Esophagus squamous epithelium (tissue), 5 donors: Measurements from ENCODE around the gene GPR141. TPM values are rescaled to one million over a fixed set of nuclear protein-coding genes. Genes with fewer than 3 reads are reported as not detected.

Experiments used
- DNase-seq: peaks from one replicate; lab custom pipeline; 2025; lab: John Stamatoyannopoulos, UW
- H3K27ac ChIP-seq, 4 donors: fragments of 200-600 bp; sonication (generic); one replicate each; pipeline ENCODE4 v1.5.1; 2016 to 2019; ENCODE audit warnings: mild to moderate bottlenecking in 1 of 4
- H3K27me3 ChIP-seq, 4 donors: fragments of 200-600 bp; sonication (generic); 1 replicate in 3 of 4; 2 replicates in 1 of 4; pipeline versions ENCODE4 v1.5.1 to v1.6.0; 2017 to 2021; ENCODE audit warnings: antibody characterized with exemption in 1 of 4
- H3K36me3 ChIP-seq, 3 donors: fragments of 200-600 bp; sonication (generic); one replicate each; pipeline ENCODE4 v1.5.1; 2016 to 2019
- H3K4me1 ChIP-seq, 3 donors: fragments of 200-600 bp; sonication (generic); one replicate each; pipeline ENCODE4 v1.5.1; 2017 to 2019
- H3K4me3 ChIP-seq, 4 donors: fragments of 200-600 bp; sonication (generic); 1 replicate in 3 of 4; 2 replicates in 1 of 4; pipeline ENCODE4 v1.5.1; 2016 to 2019; ENCODE audit warnings: mild to moderate bottlenecking in 2 of 4, moderate library complexity in 1 of 4
- H3K9me3 ChIP-seq, 3 donors: fragments of 200-600 bp; sonication (generic); one replicate each; pipeline ENCODE4 v1.5.1; 2016 to 2019
- POLR2A ChIP-seq, 4 donors: fragments of 450-650 bp; IDR thresholded peaks; one replicate each; pipeline ENCODE4 v1.6.1; 2017; ENCODE audit warnings: antibody characterized with exemption in 4 of 4, mild to moderate bottlenecking in 4 of 4, moderate library complexity in 3 of 4
- WGBS, 2 donors: methylation state at CpG; one replicate each; pipeline ENCODE4 v1.1.5; 2018; 5-methylcytosine and 5-hydroxymethylcytosine counted together
- intact Hi-C: fragments of 100-400 bp; cut with DNase I; formaldehyde crosslinking; loops from one replicate; pipeline ENCODE4 v1.15.0; 2022
- total RNA-seq, 4 donors: library from RNA; depleted of rRNA; stranded (reverse); fragments of >200 nt; gene quantifications; one replicate each; pipeline ENCODE4 v1.1.0, GENCODE V29; 2016
- TF ChIP-seq, protein P1 (sequence below), 6 experiments: fragments of 450-650 bp in 4 of 6; fragments of 200-600 bp in 2 of 6; sonication (generic) in 2 of 6; IDR thresholded peaks; one replicate each; pipeline ENCODE4 v1.5.1; 2016 to 2019; ENCODE audit warnings: antibody characterized with exemption in 6 of 6, mild to moderate bottlenecking in 4 of 6, moderate library complexity in 4 of 6
- donor health status: DM: yes; HTN: yes; CAD: no.

Gene GPR141
- total RNA-seq, 4 donors from 2014 or later = 0.76 TPM; not detected in 3

DNA sequence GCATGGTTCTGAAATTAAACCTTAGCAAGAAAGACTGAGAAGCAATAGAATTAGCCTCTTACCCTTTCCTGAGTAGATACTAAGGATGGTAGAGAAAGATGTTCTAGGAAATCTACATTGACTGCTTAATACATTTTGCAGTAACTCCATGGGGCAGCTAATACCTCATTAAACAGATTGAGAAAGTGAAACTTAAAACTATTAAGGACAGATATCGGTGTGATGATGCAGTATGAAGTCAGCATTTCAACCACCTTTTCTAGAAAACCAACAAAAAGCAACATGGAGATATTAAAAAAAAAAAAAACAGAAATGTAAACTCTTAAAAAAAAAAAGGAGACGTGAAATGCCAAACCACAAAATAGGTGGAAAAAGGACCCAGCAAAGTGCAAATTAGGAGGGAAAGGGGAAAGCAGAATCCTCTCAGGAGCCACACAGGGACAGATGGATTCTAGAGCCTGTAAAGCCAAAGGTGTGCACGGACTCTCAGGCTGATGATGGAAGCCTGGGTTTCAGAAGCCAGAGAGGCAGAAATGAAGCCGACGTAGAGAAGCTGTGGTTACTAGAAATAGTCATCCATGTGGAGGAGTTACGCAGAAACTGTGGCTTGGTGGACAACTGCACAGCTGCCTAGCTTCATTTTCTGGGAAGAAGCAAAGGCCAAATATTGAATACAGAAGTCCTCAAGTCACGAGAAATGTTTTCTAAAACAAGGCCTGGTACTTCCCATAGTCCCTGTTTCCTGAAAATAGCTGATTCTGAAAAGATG, 38.1 kb upstream of the GPR141 start:
- Histone ChIP-seq H3K27me3 (no peaks in the 10 kb centered on the region), H3K9me3 (no peaks in the 10 kb centered on the region), H3K4me3 (no peak overlapping the region), H3K4me1 (no peaks in the 10 kb centered on the region), H3K36me3 (no peaks in the 10 kb centered on the region), H3K27ac (no peak overlapping the region)
- no peak for TF ChIP-seq POLR2A (IDR thresholded peaks at IDR 0.05)
- TF ChIP-seq, protein P1, sequence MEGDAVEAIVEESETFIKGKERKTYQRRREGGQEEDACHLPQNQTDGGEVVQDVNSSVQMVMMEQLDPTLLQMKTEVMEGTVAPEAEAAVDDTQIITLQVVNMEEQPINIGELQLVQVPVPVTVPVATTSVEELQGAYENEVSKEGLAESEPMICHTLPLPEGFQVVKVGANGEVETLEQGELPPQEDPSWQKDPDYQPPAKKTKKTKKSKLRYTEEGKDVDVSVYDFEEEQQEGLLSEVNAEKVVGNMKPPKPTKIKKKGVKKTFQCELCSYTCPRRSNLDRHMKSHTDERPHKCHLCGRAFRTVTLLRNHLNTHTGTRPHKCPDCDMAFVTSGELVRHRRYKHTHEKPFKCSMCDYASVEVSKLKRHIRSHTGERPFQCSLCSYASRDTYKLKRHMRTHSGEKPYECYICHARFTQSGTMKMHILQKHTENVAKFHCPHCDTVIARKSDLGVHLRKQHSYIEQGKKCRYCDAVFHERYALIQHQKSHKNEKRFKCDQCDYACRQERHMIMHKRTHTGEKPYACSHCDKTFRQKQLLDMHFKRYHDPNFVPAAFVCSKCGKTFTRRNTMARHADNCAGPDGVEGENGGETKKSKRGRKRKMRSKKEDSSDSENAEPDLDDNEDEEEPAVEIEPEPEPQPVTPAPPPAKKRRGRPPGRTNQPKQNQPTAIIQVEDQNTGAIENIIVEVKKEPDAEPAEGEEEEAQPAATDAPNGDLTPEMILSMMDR (IDR thresholded peaks at IDR 0.05) = no peak
- intact Hi-C loops = no loop called here
- no peak for DNase-seq
- WGBS, 2 donors = 56 to 62% methylated on average over 7 of the region's 7 CpGs

DNA sequence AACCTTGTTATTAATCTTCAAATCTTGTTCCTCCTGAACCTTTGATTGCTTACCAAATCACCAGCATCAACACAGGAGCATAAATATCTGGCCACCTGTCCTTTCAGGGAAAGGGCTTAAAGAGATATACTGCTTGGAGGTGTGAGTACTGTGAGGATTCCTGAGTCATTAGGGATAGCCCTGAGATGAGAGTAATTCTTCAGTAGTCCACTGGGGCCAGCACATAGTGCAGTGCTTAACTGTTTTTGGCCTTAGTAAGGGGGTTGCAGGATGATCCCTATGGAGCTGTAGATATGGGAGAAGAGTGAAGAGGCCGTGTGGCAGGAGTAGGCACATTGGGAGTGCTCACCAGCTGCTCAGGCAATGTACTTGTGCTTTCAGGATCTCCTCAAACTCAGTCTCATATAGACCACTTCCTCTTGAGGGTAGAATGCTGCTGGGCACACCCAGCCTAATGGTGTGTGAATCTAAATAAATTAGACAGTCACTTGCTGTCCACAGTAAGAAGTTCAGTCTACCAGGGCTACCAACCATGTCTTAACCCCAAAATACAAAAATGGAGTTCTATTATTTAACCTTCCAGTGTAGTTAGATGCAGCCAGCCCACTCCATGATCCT, 26.5 kb upstream of the GPR141 start:
- no peak for DNase-seq
- no peaks in the 10 kb centered on the region for H3K4me1 ChIP-seq
- H3K27me3 ChIP-seq = no peaks in the 10 kb centered on the region
- intact Hi-C loops = no loop called here
- H3K27ac ChIP-seq = no peak overlapping the region
- H3K9me3 ChIP-seq = no peaks in the 10 kb centered on the region
- WGBS, 2 donors = 30 to 50% methylated on average over 1 of the region's 1 CpG
- TF ChIP-seq, protein P1 (IDR thresholded peaks at IDR 0.05) = no peak
- TF ChIP-seq POLR2A (IDR thresholded peaks at IDR 0.05) = no peak
- no peaks in the 10 kb centered on the region for H3K36me3 ChIP-seq
- no peak overlapping the region for H3K4me3 ChIP-seq

DNA sequence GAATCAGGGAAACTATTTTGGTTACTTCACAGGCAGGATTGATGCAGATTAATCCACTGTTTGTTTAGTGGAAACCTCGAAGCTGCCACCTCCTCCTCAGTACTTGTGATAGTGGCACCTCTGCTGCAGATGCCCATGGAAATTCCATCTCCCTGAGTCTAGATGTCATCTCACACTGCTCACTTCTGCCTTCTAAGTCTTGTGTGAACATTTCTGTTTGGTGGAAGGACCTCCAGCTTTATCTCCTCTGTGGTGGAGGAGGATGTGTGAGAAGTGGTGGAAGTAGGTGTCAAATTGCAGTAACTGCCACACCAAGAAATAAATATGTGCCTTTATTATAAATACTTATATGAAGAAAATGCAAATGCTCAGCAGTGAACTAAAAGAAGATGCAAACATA, 25.8 kb upstream of the GPR141 start:
- Histone ChIP-seq H3K4me1 (no peaks in the 10 kb centered on the region), H3K27me3 (no peaks in the 10 kb centered on the region), H3K4me3 (no peak overlapping the region), H3K9me3 (no peaks in the 10 kb centered on the region), H3K27ac (no peak overlapping the region), H3K36me3 (no peaks in the 10 kb centered on the region)
- TF ChIP-seq, protein P1 (IDR thresholded peaks at IDR 0.05) = no peak
- no peak for TF ChIP-seq POLR2A (IDR thresholded peaks at IDR 0.05)
- 29 to 47% methylated on average over 1 of the region's 1 CpG for WGBS, 2 donors
- no peak for DNase-seq
- intact Hi-C loops = no loop called here

DNA sequence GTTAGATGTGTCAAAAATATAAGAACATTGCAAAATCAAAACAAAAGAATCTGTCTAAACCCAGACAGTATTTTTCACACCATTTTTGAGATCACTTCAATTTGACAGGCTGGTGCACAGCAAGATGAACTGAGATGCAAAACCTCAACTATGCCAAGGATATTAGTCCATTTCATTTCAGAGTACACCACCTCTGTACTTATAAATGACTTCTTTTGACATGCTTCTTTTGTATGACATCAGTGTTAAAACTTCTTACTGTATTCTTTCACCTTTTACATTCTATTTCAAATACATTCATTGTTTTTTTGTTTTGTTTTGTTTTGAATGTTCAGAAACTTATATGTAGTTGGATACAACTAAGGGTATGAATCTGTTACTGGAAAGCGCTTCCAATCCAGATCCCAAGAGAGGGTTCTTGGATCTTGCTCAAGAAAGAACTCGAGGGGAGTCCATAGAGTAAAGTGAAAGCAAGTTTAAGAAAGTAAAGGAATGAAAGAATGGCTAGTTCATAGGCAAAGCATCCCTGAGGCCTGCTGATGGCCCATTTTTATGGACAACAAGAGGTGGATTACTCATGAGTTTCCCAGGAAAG, 23.5 kb upstream of the GPR141 start:
- no peak for TF ChIP-seq POLR2A (IDR thresholded peaks at IDR 0.05)
- TF ChIP-seq, protein P1 (IDR thresholded peaks at IDR 0.05) = no peak
- Histone ChIP-seq H3K27ac (no peak overlapping the region), H3K4me1 (no peaks in the 10 kb centered on the region), H3K27me3 (no peaks in the 10 kb centered on the region), H3K4me3 (no peak overlapping the region), H3K9me3 (no peaks in the 10 kb centered on the region), H3K36me3 (no peaks in the 10 kb centered on the region)
- 40 to 61% methylated on average over 2 of the region's 2 CpGs for WGBS, 2 donors
- intact Hi-C loops = no loop called here
- DNase-seq = no peak

DNA sequence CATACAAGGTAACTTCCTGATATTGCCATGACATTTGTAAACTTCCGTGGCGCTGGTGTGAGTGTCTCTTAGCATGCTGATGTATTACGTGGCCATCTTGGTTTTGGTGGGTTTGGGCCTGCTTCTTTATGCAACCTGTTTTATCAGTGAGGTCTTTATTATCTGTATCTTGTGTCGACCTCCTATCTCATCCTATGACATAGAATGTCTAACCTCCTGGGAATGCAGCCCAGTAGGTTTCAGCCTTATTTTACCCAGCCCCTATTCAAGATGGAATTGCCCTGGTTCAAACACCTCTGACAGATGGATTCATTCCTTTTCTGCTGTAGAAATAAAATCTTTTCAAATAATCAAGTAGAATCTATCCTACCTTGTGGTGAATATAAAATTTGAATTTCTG, 23.0 kb upstream of the GPR141 start:
- intact Hi-C loops = no loop called here
- Histone ChIP-seq H3K4me3 (no peak overlapping the region), H3K36me3 (no peaks in the 10 kb centered on the region), H3K4me1 (no peaks in the 10 kb centered on the region), H3K27me3 (no peaks in the 10 kb centered on the region), H3K27ac (no peak overlapping the region), H3K9me3 (no peaks in the 10 kb centered on the region)
- TF ChIP-seq, protein P1 (IDR thresholded peaks at IDR 0.05) = no peak
- TF ChIP-seq POLR2A (IDR thresholded peaks at IDR 0.05) = no peak
- WGBS, 2 donors = 72 to 87% methylated on average over 3 to 4 of the region's 4 CpGs
- DNase-seq = no peak
